Motor neuron (in vitro differentiated cells): ENCODE results near the gene EGF. TPM values are rescaled to one million over a fixed set of nuclear protein-coding genes. Genes with fewer than 3 reads are reported as not detected.

Source experiments
- ATAC-seq, 8 experiments: fragments of 200-7000 bp; cut with Tn5 transposase; replicated peaks in 6 of 8; 2 replicates each; pipeline ENCODE4 v1.8.0; 2021; ENCODE audit warnings: mild to moderate bottlenecking in 8 of 8, moderate library complexity in 8 of 8
- H3K27ac ChIP-seq, 2 donors: fragments of 250-450 bp; sonication (Bioruptor Pico); 2 replicates each; pipeline ENCODE4 v1.9.0; 2021; ENCODE audit warnings: antibody characterized with exemption in 2 of 2, mild to moderate bottlenecking in 2 of 2, moderate library complexity in 1 of 2
- H3K4me1 ChIP-seq, 2 donors: fragments of 250-450 bp; sonication (Bioruptor Pico); replicated peaks in 1 of 2; 2 replicates each; pipeline ENCODE4 v1.6.1; 2021; ENCODE audit warnings: antibody characterized with exemption in 2 of 2, mild to moderate bottlenecking in 2 of 2, moderate library complexity in 1 of 2
- H3K4me3 ChIP-seq, 5 donors: fragments of 250-450 bp; sonication (Bioruptor Pico); 2 replicates each; pipeline ENCODE4 v1.9.0; 2021; ENCODE audit warnings: antibody characterized with exemption in 5 of 5, mild to moderate bottlenecking in 5 of 5, moderate library complexity in 4 of 5
- WGBS, 10 experiments: fragments of 450-650 bp; shearing (Covaris generic); methylation state at CpG; one replicate each; pipeline ENCODE4 v1.0.0; 2022; 5-methylcytosine and 5-hydroxymethylcytosine counted together
- in situ Hi-C, 9 experiments: fragments of 400-800 bp; cut with MboI; loops; one replicate each; pipeline ENCODE4 v1.15.0; 2021; ENCODE audit warnings: low sequenced_read_pairs in 9 of 9, low pct_unique_long_range_greater_than_20kb in 2 of 9; ENCODE audit not compliant: unreplicated experiment in 9 of 9
- total RNA-seq, 8 experiments: library from RNA; unstranded; fragments of 300-600 nt; gene quantifications; 2 replicates each; pipeline versions ENCODE4 v1.2.3 to v1.2.4, GENCODE V29; 2022

The EGF gene
- total RNA-seq, 8 experiments from 2014 or later: 2.0 to 9.3 (median 3.6) TPM

DNA sequence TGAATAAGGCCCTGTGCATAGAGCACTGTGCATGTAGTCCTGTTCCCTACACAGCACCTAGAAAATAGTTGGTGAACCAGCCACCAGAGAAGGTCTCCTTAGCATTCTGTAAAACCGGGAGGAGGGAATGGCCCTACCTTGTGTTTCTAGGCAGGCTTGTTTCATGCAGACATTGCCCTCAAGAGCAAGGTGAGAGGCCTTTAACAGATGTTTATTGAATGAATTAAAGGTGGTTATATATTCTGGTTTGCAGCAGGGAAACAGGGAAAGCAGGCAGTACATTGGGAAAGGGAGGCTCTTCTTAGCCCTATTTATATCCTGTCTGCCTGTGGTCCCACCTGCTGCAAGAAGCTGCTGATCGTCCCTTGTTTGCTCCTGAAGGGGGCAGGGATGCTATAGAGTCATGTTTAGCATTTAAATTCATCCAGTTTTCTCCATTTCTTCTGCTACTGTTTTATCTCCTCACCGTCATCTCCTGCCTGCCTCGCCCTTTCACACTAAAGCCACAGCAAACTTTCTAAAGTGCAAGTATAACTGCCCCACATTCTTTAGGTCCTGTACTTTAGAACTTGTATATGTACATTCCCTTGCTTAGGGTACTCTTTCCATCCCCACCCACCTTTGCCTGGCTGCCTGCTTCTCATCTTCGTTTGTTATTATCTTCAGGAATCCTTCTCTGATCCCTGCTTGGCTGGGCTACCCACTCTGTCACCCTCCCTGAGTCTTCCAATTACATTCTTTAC, 60.3 kb downstream of the EGF start:
- 0 to 71% (median 59%) methylated on average over 1 to 4 of the region's 5 CpGs; no CpG with 5 or more reads in 1 of the 10 experiments for WGBS, 10 experiments

DNA sequence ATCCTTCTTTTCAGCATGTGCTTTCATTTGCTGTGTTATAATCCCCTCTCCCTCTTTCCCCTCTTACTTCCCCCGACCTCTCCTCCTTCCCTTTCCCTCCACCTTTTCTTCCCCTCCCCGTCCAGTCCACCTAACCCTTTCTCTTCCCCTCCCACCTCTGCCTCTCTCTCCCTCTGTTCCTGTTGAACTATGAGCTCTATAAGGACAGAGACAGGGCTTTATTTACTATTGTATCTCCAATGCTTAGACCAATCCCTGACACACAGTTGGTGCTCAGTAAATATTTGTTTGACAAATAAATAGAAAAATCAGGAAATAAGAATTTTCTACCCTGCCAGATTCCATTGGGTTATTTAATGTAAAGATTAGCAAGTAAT, 60.8 kb downstream of the EGF start:
- no peak overlapping the region for H3K4me3 ChIP-seq
- 20 to 40% methylated on average over 1 of the region's 2 CpGs; no CpG with 5 or more reads in 8 of the 10 experiments for WGBS, 10 experiments

More for the DNA sequence above, 60.3 kb downstream of the EGF start:
- in situ Hi-C loops: loop anchor here in 4 of 9 experiments (25.0 kb wide), 4 partner anchors 136 to 561 kb away; partner anchors contain the start of genes SEC24B (in 3 of the 4), CASP6 (in 1 of the 4), LRIT3 (in 1 of the 4) and RRH (in 1 of the 4)
- peak in 1 of 8 experiments; percentile 25 for ATAC-seq
- no peak overlapping the region for H3K4me3 ChIP-seq
- H3K27ac ChIP-seq: no peak overlapping the region
- H3K4me1 ChIP-seq: no peaks in the 10 kb centered on the region

DNA sequence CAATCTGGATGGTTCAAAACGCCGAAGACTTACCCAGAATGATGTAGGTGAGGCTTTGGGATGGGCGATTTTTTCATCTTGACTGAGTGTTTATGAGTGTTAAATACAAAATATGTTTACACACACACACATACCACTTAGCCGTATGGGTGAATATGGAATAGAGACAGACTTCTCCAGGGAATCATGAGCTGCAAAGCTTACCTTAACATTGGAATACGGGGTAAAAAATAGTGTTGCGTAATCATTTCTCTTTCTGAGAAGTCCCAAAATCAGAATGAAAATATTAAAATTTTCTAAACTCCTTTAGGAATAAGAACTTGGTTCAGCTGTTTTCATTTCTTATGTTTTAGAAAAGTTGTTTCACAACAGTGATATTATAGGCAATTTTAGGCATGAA, 63.5 kb downstream of the EGF start:
- 75 to 100% (median 94%) methylated on average over 1 to 6 of the region's 6 CpGs for WGBS, 10 experiments
- Histone ChIP-seq H3K27ac (no peak overlapping the region), H3K4me1 (peaks cover 6 to 15% of the 10 kb centered on the region in 2 donors), H3K4me3 (no peak overlapping the region)
- in situ Hi-C loops: loop anchor here in 2 of 9 experiments (25.0 kb wide), 2 partner anchors 564 to 1661 kb away; no protein-coding TSS in a partner anchor
- ATAC-seq: no peak

More for the DNA sequence above, 60.8 kb downstream of the EGF start:
- no peak overlapping the region for H3K27ac ChIP-seq
- H3K4me1 ChIP-seq: peaks cover 0 to 4% of the 10 kb centered on the region in 2 donors
- in situ Hi-C loops: loop anchor here in 4 of 9 experiments (25.0 kb wide), 4 partner anchors 136 to 561 kb away; partner anchors contain the start of genes SEC24B (in 3 of the 4), CASP6 (in 1 of the 4), LRIT3 (in 1 of the 4) and RRH (in 1 of the 4)
- ATAC-seq: no peak

DNA sequence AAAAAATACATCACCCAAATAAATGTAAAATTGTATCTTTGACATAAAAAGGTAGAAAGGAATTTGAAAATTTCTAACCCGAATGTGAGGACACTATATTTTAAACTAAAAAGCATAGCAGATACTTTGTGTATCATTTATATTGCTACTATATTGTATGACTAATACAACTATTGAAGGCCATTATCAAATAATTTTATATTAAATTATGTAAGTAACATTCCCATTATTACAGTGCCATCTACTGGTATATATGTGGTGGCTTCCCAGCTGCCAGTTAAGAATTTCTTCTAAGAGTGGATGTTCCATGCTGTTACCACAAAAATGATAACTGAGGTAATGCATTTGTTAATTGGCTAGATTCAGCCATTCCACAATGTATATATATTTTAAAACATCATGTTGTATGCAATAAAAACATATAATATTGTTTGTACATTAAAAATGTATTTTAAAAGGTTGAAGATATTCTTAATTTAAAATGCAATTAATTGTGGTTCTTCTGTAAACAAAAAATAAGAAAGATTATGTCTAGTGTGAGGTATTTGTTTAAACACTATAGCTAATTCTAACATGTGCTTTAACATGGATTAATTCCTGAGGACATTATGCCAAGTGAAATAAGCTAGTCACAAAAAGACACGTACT, 65.3 kb downstream of the EGF start:
- Histone ChIP-seq H3K27ac (no peak overlapping the region), H3K4me1 (peaks cover 6 to 15% of the 10 kb centered on the region in 2 donors), H3K4me3 (no peak overlapping the region)
- in situ Hi-C loops: loop anchor here in 2 of 9 experiments (25.0 kb wide), 2 partner anchors 566 to 1659 kb away; no protein-coding TSS in a partner anchor
- ATAC-seq: peak in 4 of 8 experiments; percentile 21 to 49 (median 33)
- 55 to 100% (median 83%) methylated on average over 1 to 2 of the region's 2 CpGs for WGBS, 10 experiments

DNA sequence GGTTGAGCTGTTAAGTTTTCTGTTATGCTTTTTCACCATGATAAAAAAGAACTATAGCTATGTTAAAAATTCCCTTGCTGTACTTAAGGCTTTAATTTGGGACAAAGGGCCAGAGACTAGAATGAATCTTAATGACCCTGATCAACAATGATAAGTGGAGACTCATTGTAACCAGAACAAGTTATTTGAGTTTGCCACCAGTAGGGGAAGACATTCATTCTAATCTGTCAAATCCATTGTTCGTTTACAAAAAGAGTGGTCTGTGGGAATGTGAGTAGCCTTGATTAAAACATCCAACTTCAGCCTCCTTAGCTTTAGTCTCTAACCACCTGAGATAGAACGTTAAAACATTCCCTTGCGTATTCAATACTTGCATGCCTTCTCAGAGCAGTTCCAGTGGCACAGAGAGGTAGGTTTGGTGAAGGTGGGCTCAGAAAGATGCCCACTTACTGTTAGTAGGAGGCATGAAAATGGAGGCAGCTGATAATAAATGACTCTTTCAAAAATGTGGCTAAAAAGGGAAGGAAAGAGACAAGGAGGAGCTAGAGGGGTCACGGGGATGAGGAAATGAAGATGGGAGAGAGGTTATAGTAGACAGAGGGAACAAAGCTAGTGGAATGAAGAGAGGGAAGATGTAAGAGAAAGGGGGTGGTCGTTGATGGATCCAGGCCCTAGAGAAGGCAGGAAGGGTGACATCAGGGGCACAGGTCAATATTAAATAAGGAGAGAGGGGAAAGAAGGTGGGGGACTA, 66.2 kb downstream of the EGF start:
- peak in 5 of 8 experiments; percentile 29 to 79 (median 40) for ATAC-seq
- Histone ChIP-seq H3K27ac (peak overlapping the region; percentile 23 to 61), H3K4me1 (peaks cover 6 to 15% of the 10 kb centered on the region in 2 donors), H3K4me3 (no peak overlapping the region)
- in situ Hi-C loops: loop anchor here in 2 of 9 experiments (25.0 kb wide), 2 partner anchors 567 to 1658 kb away; no protein-coding TSS in a partner anchor
- 8 to 73% (median 43%) methylated on average over 1 to 4 of the region's 5 CpGs; no CpG with 5 or more reads in 1 of the 10 experiments for WGBS, 10 experiments

DNA sequence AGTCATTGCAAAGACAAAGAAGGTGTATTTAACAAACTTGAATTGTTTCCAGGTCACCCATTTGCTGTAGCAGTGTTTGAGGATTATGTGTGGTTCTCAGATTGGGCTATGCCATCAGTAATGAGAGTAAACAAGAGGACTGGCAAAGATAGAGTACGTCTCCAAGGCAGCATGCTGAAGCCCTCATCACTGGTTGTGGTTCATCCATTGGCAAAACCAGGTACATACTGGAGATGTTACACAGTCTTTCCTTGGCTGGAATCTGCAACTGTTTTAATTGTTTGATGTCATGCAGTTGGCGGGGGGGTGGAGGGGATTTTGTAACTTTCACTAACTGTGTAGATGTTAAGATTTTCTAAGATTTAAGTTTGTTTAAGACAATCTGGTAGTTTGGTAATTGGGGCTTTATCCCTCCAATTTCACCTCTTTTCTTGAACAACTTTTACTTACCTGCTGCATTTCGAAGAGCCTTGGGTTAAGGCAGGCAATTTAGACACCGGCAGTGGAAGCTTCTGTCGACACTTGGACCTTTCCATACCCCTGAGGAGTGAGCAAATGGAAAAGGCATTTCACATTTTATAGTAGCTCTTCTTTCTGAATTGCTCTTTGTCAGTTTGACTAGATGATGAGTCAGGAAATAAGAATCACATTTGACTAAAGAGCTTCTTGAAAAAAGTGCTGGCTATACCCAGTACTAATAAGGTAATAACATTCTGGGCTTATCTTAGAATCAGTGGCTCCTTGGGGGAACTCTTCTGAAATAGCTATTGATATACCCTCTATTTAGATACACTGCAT, 67.4 kb downstream of the EGF start:
- in situ Hi-C loops: loop anchor here in 2 of 9 experiments (25.0 kb wide), 2 partner anchors 568 to 1657 kb away; no protein-coding TSS in a partner anchor
- ATAC-seq: peak in 6 of 8 experiments; percentile 12 to 57 (median 44)

DNA sequence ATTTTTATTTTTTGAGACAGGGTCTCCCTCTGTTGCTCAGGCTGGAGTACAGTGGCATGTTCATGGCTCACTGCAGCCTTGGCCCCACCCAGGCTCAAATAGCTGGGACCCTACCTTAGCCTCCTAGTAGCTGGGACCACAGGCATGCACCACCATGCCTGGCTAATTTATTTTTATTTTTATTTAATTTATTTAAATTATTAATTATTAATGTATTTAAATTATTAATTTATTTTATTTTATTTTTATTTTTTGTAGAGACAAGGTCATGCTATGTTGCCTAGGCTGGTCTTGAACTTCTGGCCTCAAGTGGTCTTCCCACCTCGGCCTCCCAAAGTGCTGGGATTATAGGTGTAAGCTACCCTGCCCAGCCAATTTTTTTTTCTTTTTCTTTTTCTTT, 69.3 kb downstream of the EGF start:
- 50 to 100% (median 100%) methylated on average over 1 of the region's 1 CpG; no CpG with 5 or more reads in 2 of the 10 experiments for WGBS, 10 experiments
- Histone ChIP-seq H3K4me1 (peaks cover 13 to 15% of the 10 kb centered on the region in 2 donors), H3K27ac (no peak overlapping the region), H3K4me3 (no peak overlapping the region)
- no peak for ATAC-seq
- in situ Hi-C loops: loop anchor here in 2 of 9 experiments (25.0 kb wide), 2 partner anchors 570 to 1655 kb away; no protein-coding TSS in a partner anchor

More for the DNA sequence above, 67.4 kb downstream of the EGF start:
- H3K27ac ChIP-seq: no peak overlapping the region
- H3K4me1 ChIP-seq: peaks cover 6 to 15% of the 10 kb centered on the region in 2 donors
- H3K4me3 ChIP-seq: no peak overlapping the region
- 43 to 100% (median 88%) methylated on average over 1 to 5 of the region's 5 CpGs; no CpG with 5 or more reads in 1 of the 10 experiments for WGBS, 10 experiments

DNA sequence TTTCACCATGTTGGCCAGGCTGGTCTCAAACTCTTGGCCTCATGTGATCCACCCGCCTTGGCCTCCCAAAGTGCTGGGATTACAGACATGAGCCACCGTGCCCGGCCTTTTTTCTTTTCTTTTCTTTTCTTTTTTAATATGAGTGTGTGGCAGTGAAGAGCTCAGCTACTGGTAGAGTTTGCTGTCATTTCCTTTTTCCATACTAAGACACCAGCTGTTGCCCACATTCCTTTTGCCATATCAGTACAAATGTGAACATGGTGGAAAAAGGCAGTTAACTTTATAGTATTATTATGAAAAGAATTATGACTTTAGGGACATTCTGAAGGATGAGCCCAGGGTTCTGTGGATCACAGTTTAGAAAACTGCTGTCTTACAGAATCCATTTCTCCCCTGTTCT, 69.8 kb downstream of the EGF start:
- Histone ChIP-seq H3K27ac (no peak overlapping the region), H3K4me1 (peaks cover 13 to 15% of the 10 kb centered on the region in 2 donors), H3K4me3 (no peak overlapping the region)
- in situ Hi-C loops: loop anchor here in 2 of 9 experiments (25.0 kb wide), 2 partner anchors 570 to 1655 kb away; no protein-coding TSS in a partner anchor
- WGBS, 10 experiments: 40 to 100% (median 100%) methylated on average over 1 to 3 of the region's 3 CpGs; no CpG with 5 or more reads in 5 of the 10 experiments
- ATAC-seq: no peak

DNA sequence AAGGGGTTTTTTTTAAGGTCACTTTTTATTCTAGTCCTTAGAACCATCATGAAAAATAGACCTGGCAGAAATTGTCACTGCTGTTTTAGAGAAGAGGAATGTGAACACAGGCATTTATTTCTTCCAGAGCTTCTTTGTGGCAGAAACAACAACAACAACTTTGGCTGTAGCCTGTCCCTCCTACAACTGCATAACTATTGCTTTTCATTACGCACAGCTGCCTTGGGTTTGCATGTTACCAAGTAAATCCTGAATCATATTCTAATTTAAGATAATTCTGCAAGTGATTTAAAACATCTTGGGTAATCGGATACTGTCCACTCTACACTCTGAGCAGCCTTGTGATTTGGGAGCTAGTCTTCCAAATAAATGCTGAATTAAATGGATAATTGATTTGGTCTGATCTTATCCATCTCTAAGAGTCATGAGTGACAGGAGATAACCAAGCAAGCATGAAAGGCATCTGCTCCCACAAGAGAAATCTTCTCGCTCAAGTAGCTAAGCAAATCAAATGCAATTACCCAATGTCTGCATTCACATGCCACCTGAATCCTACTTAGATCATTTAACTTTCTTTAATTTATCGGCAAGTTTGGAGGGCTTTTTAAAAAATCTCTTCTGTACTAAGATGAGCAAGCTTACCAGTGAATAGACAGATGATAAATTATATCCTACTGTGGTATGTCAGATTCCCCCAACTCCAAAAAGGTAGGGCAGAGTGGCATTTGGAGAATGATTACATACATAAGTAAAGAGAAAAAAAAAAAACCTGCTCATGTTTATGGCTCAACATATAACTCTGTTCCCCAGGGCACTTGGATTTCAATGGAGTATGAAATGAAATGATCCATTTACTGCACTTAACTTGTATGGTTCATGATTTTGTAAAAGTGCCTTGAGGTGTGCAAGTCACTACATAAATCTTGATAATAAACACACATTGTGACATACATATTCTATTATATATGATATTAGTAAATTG, 73.6 kb downstream of the EGF start:
- Histone ChIP-seq H3K4me3 (no peak overlapping the region), H3K27ac (no peak overlapping the region), H3K4me1 (peaks cover 0 to 7% of the 10 kb centered on the region in 2 donors)
- in situ Hi-C loops: loop anchor here in 2 of 9 experiments (25.0 kb wide), 2 partner anchors 574 to 1651 kb away; no protein-coding TSS in a partner anchor
- WGBS, 10 experiments: 0 to 100% (median 90%) methylated on average over 1 to 4 of the region's 4 CpGs; no CpG with 5 or more reads in 1 of the 10 experiments
- ATAC-seq: peak in 3 of 8 experiments; percentile 94 to 97 (median 95)

DNA sequence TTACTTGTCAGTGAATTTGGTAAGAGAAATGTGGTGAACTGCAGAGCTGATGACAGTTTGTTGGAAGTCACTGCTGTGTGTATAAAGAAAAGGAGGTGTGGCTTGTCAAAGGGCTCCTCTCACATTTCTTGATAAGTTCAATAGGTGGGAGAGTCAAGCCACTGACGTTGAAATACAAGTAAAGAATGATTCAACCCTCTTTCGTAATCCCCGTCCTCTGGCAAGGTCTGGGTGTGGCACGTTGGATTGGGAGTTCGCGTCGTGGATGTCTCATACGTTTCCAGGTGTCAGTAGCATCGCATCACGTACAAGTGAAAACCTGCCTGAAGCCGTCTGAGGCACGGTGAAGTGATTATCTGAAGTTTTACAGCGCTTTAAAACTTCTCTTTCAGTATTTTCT, 76.4 kb downstream of the EGF start:
- Histone ChIP-seq H3K27ac (no peak overlapping the region), H3K4me1 (peaks cover 0 to 7% of the 10 kb centered on the region in 2 donors), H3K4me3 (no peak overlapping the region)
- ATAC-seq: no peak
- 39 to 95% (median 83%) methylated on average over 6 to 12 of the region's 13 CpGs; no CpG with 5 or more reads in 2 of the 10 experiments for WGBS, 10 experiments
- in situ Hi-C loops: loop anchor here in 2 of 9 experiments (25.0 kb wide), 2 partner anchors 577 to 1648 kb away; no protein-coding TSS in a partner anchor
